ENCODE data around the gene AQP9.

DNA sequence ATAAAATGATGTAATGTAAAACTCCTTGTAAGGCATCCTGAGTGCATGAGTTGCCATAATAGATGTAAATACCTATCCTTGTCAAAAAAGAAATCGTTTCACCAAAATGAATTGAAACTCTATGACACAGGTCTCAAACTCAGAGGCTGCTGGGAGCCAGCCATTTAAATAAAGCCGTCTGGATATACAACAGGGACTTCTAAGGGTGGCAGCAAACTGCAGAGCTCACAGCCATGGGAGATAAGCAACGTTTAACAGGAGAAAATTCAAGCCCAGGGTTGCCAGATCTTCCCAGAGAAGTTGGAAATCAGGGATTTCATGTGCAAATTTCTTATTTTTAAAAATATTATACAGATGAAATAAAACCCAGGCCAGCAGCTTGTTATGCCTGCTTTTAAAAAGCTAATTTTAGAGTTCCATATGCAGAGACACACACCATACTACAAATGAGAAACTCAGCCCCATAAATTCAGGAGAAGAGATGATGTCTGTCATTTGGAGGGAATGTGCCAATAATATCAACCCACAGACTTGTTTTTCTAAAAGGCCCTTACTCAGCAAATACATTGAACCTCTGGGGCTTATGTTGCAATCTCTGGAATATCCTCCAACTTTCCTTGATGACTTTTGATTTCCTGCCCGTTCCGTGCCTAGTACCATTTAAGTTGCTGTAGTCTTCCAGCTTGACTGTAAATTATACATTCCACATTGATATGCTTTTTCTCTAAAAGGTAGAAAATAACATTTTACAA, 75.6 kb downstream of the AQP9 start:
- TF ChIP-seq POLR2AphosphoS5 (IDR thresholded peaks at IDR 0.05): no peak
- TF ChIP-seq, protein P1, sequence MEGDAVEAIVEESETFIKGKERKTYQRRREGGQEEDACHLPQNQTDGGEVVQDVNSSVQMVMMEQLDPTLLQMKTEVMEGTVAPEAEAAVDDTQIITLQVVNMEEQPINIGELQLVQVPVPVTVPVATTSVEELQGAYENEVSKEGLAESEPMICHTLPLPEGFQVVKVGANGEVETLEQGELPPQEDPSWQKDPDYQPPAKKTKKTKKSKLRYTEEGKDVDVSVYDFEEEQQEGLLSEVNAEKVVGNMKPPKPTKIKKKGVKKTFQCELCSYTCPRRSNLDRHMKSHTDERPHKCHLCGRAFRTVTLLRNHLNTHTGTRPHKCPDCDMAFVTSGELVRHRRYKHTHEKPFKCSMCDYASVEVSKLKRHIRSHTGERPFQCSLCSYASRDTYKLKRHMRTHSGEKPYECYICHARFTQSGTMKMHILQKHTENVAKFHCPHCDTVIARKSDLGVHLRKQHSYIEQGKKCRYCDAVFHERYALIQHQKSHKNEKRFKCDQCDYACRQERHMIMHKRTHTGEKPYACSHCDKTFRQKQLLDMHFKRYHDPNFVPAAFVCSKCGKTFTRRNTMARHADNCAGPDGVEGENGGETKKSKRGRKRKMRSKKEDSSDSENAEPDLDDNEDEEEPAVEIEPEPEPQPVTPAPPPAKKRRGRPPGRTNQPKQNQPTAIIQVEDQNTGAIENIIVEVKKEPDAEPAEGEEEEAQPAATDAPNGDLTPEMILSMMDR (IDR thresholded peaks at IDR 0.05): no peak

All from esophagus muscularis mucosa (tissue), 3 donors.